GM19099 (cell line): ENCODE data around the gene FSTL3.

ENCODE experiments used
- POLR2A ChIP-seq: IDR thresholded peaks from 3 replicates; pipeline ENCODE4 v1.6.1; 2011; ENCODE audit warnings: low read depth; ENCODE audit not compliant: insufficient read length; ENCODE audit errors: extremely low read depth

FSTL3 gene

GRCh38 chr19:728011-728410 is 51.8 kb downstream of the FSTL3 start:
- no peak for TF ChIP-seq POLR2A

GRCh38 chr19:729965-730668 is 53.9 kb downstream of the FSTL3 start:
- TF ChIP-seq POLR2A = no peak

- TF ChIP-seq POLR2A = no peak
Observed at GRCh38 chr19:731000-731399, 54.8 kb downstream of the FSTL3 start.

GRCh38 chr19:732148-733069 is 56.2 kb downstream of the FSTL3 start:
- no peak for TF ChIP-seq POLR2A
